SK-MEL-5 (cell line): ENCODE measurements around the gene PCDH9. TPM values are rescaled to one million over a fixed set of nuclear protein-coding genes. Genes with fewer than 3 reads are reported as not detected.

ENCODE experiments used
- DNase-seq: peaks from one replicate; pipeline ENCODE4 v3.0.0-alpha.2; 2016; ENCODE audit warnings: low read depth, low spot score
- in situ Hi-C: cut with HindIII; loops from 2 replicates; pipeline ENCODE4 v1.10.0; 2016; ENCODE audit warnings: low sequenced_read_pairs, high pct_unique_total_duplicates, low pct_unique_long_range_greater_than_20kb
- total RNA-seq: library from RNA; depleted of rRNA; stranded (reverse); fragments of >200 nt; shearing (Covaris generic); gene quantifications from 2 replicates; pipeline ENCODE4 v1.2.3, GENCODE V29; 2014

The PCDH9 gene
- total RNA-seq, 1 experiment from 2014 or later, result 1.4 TPM

- DNase-seq, result no peak
- in situ Hi-C loops, result no loop called here
Measured at GRCh38 chr13:66461021-66461420, 769.1 kb downstream of the PCDH9 start.

DNA sequence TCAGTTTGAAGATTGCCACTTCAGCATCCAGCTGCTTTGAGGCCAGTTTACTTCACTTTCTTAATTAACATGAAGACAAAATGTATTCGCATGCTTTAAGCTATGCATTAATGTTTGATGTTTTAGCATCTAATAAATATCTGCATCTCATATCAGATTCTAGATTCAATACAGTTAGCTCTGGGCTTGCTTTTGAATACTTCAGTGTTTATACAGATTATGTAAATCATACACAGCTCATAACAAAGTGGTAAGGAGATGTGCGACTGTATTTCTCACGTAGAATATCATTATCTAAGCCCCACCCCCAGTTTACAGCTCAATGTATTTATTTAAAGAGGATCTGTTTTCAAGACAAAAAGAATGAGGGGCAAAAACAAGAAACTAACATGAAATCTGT lies 770.5 kb downstream of the PCDH9 start:
- in situ Hi-C loops, result no loop called here

DNA sequence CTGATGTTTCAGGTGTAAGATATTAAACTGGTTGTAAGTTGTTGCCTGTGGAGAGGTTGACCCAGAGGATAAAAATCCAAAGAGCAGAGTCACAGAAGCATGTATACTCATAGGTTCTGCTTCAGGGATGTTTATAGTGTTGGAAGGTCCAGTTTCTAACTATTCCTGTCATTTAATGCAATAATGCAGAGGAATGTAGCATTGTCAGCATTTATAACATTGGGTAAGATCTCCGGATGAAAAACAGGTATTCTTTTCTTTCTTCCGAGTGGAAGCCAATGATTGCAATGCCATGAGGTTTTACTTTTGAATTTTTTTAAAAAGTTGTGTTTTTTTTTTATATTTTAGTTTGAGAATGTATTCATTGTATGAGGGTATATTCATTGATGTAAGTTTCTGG lies 771.0 kb downstream of the PCDH9 start:
- in situ Hi-C loops, result no loop called here

More for the DNA sequence above, 770.5 kb downstream of the PCDH9 start:
- DNase-seq, result no peak

DNA sequence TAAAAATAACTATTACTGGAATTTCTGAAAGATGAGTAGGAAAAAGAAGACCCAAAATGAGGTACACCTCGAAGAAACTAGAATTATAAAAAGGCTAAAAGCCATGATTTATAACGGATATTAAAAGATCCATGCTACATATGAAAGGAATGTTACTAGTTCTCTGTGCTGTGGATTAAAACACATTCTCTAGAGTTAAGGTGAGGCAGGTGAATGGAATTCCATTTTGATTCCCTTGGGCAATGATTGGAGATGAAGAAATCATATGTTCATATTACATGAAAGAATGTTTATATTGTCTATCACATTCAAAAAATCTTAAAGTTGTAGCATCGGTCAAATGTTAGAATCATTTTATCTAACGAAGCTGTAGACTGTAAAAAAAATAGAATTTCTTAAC lies 783.7 kb downstream of the PCDH9 start:
- in situ Hi-C loops, result no loop called here
- no peak for DNase-seq

More for the DNA sequence above, 771.0 kb downstream of the PCDH9 start:
- no peak for DNase-seq

- in situ Hi-C loops, result no loop called here
- DNase-seq, result no peak
Measured at GRCh38 chr13:66443926-66444325, 786.2 kb downstream of the PCDH9 start.

GRCh38 chr13:66440938-66441337 lies 789.2 kb downstream of the PCDH9 start:
- DNase-seq, result no peak
- in situ Hi-C loops, result no loop called here

GRCh38 chr13:66430728-66431127 lies 799.4 kb downstream of the PCDH9 start:
- in situ Hi-C loops, result no loop called here
- DNase-seq, result no peak

GRCh38 chr13:66430269-66430668 lies 799.9 kb downstream of the PCDH9 start:
- DNase-seq, result no peak
- in situ Hi-C loops, result no loop called here

- DNase-seq, result no peak
- in situ Hi-C loops, result no loop called here
Measured at GRCh38 chr13:66429156-66429555, 801.0 kb downstream of the PCDH9 start.

GRCh38 chr13:66427458-66427861 lies 802.7 kb downstream of the PCDH9 start:
- in situ Hi-C loops, result no loop called here

GRCh38 chr13:66425741-66426140 lies 804.4 kb downstream of the PCDH9 start:
- in situ Hi-C loops, result no loop called here

More at GRCh38 chr13:66427458-66427861, 802.7 kb downstream of the PCDH9 start:
- no peak for DNase-seq

GRCh38 chr13:66424422-66424821 lies 805.7 kb downstream of the PCDH9 start:
- DNase-seq, result no peak
- in situ Hi-C loops, result no loop called here

More at GRCh38 chr13:66425741-66426140, 804.4 kb downstream of the PCDH9 start:
- no peak for DNase-seq

GRCh38 chr13:66415444-66415843 lies 814.7 kb downstream of the PCDH9 start:
- in situ Hi-C loops, result no loop called here
- no peak for DNase-seq

DNA sequence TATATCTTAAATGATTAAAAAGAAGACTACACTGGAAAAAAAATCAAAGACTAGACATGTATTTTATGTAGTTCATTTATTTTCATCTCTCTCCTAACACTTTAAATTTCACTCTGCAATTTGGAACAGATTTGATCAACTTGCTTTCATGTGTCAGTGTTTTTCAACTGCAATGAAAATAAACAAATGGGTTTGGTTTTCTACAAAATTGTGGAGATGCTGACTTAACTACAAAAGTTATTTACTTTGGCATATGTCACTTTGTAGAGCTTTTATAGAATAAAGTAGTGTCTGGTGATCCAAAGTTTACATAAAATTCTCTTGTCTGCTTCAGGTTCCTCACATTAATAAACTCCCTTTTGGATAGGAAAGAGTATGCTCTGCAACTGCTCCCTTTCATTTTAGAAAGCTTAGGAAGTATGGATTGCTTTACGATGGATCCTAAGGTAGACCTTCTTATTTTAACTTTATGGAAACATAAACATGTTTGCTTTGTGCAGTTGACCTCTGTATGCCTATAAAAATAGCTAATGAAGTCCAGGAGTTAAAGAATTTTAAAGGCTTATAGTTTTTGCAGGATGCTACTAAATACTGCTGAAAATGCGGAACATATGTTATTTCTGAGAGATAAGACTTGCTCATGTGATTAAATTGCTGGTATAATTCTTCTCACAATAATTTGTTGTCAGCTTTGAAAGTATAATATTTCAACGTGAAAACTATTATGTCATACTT lies 815.9 kb downstream of the PCDH9 start:
- in situ Hi-C loops, result no loop called here
- DNase-seq, result no peak

GRCh38 chr13:66410314-66410713 lies 819.8 kb downstream of the PCDH9 start:
- in situ Hi-C loops, result no loop called here
- DNase-seq, result no peak

- DNase-seq, result no peak
- in situ Hi-C loops, result no loop called here
Measured at GRCh38 chr13:66409542-66409941, 820.6 kb downstream of the PCDH9 start.

- DNase-seq, result no peak
- in situ Hi-C loops, result no loop called here
Measured at GRCh38 chr13:66407128-66407527, 823.0 kb downstream of the PCDH9 start.

DNA sequence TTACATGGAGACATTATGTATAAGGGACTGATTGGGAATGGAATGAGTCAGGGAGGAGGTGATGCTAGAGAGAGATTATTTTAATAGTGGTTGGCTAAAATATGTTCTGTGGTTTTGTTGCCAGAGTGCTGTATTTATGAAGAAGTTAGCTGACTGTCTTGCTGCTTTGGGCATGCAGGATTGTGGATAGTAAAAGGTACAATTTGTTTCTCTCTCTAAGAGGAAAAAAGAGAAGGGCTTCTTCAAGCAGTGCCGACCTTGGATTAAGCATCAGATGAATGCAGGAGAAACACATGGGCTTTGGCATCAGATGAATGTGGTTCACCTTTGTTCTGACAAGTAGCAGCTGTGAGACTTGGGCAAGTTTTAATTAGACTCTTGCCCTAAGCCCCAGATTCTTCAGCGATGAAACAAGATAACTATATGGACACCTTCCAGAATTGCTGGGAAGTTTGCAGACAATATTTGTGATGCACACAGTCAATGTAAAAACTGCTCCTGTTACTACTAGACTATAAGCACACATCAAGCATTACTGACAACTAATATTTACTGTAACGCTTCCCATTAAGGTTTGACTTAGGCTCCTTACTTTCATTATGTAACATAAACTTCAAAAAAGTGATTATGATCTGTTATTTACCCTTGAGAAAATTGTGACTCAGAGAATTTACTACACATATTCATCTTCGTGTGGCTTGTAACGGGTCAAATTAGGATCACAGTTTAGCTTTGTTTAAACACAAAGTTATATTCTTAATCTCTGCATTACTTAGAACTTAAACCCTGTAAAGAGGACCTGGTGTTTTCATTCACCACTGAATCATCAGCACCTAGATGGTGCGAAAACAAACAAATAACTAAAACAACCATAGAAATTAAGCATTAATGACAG lies 824.0 kb downstream of the PCDH9 start:
- in situ Hi-C loops, result no loop called here
- DNase-seq, result no peak

DNA sequence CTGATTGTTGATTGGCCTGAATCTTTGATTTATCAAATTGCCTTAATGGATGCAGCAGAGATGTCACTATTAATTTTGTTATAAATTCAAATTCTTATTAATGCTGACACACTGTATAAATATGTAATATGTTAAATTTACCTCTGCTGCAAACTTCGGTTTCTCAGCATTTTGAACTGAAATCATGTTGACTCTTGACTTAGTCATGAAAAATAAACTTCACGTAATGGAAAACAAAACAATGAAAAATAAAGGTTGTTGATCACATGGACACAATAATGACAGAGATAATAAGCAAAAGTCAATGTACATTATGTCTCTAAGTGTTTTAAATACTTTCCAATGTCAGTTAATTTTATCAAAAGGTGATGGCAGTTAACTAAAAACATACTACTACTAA lies 827.6 kb downstream of the PCDH9 start:
- in situ Hi-C loops, result no loop called here
- DNase-seq, result no peak
